Esophagus squamous epithelium (tissue), 5 donors: ENCODE results near the gene RFC4. TPM values are rescaled to one million over a fixed set of nuclear protein-coding genes. Genes with fewer than 3 reads are reported as not detected.

Experiments used
- DNase-seq: peaks from one replicate; lab custom pipeline; 2025; lab: John Stamatoyannopoulos, UW
- H3K27ac ChIP-seq, 4 donors: fragments of 200-600 bp; sonication (generic); one replicate each; pipeline ENCODE4 v1.5.1; 2016 to 2019; ENCODE audit warnings: mild to moderate bottlenecking in 1 of 4
- H3K27me3 ChIP-seq, 4 donors: fragments of 200-600 bp; sonication (generic); 1 replicate in 3 of 4; 2 replicates in 1 of 4; pipeline versions ENCODE4 v1.5.1 to v1.6.0; 2017 to 2021; ENCODE audit warnings: antibody characterized with exemption in 1 of 4
- H3K36me3 ChIP-seq, 3 donors: fragments of 200-600 bp; sonication (generic); one replicate each; pipeline ENCODE4 v1.5.1; 2016 to 2019
- H3K4me1 ChIP-seq, 3 donors: fragments of 200-600 bp; sonication (generic); one replicate each; pipeline ENCODE4 v1.5.1; 2017 to 2019
- H3K4me3 ChIP-seq, 4 donors: fragments of 200-600 bp; sonication (generic); 1 replicate in 3 of 4; 2 replicates in 1 of 4; pipeline ENCODE4 v1.5.1; 2016 to 2019; ENCODE audit warnings: mild to moderate bottlenecking in 2 of 4, moderate library complexity in 1 of 4
- H3K9me3 ChIP-seq, 3 donors: fragments of 200-600 bp; sonication (generic); one replicate each; pipeline ENCODE4 v1.5.1; 2016 to 2019
- CTCF ChIP-seq, 6 experiments: fragments of 450-650 bp in 4 of 6; fragments of 200-600 bp in 2 of 6; sonication (generic) in 2 of 6; IDR thresholded peaks; one replicate each; pipeline ENCODE4 v1.5.1; 2016 to 2019; ENCODE audit warnings: antibody characterized with exemption in 6 of 6, mild to moderate bottlenecking in 4 of 6, moderate library complexity in 4 of 6
- POLR2A ChIP-seq, 4 donors: fragments of 450-650 bp; IDR thresholded peaks; one replicate each; pipeline ENCODE4 v1.6.1; 2017; ENCODE audit warnings: antibody characterized with exemption in 4 of 4, mild to moderate bottlenecking in 4 of 4, moderate library complexity in 3 of 4
- WGBS, 2 donors: methylation state at CpG; one replicate each; pipeline ENCODE4 v1.1.5; 2018; 5-methylcytosine and 5-hydroxymethylcytosine counted together
- intact Hi-C: fragments of 100-400 bp; cut with DNase I; formaldehyde crosslinking; loops from one replicate; pipeline ENCODE4 v1.15.0; 2022
- total RNA-seq, 4 donors: library from RNA; depleted of rRNA; stranded (reverse); fragments of >200 nt; gene quantifications; one replicate each; pipeline ENCODE4 v1.1.0, GENCODE V29; 2016
- donor health status: DM: yes; HTN: yes; CAD: no.

The RFC4 gene
- total RNA-seq, 4 donors from 2014 or later = 6.6 to 23.5 (median 15.9) TPM

DNA sequence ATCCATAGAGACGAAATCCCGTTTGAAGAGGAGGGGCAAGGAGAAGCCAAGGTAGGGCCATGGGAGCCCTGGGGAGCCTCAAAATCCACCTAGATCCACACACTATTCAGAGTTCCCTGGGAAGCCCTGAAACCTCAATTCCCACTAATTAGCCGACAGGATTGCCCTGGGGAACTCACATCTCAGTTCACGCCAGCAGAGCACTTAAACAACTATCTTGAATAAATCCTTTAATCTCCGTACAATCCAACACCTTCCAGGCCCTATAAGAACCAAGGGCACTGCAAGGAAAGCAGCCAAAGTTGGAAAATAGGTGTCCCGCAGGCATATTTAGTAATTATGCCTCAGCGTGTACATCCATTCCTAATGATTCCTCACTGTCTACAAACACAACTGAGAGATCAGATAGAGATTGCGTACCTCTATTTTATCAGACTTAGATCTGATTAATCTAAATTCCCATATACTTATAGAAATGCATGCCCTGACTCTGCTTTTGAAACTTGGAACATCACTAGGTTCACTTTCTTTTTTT is 48.5 kb downstream of the RFC4 start:
- Histone ChIP-seq H3K27me3 (peaks cover 0 to 37% (median 0%) of the 10 kb centered on the region in 4 donors), H3K9me3 (no peaks in the 10 kb centered on the region), H3K27ac (peak overlapping the region in 3 of 4 donors; percentile 39 to 54 (median 44)), H3K36me3 (no peaks in the 10 kb centered on the region), H3K4me3 (no peak overlapping the region), H3K4me1 (peaks cover 0 to 40% (median 11%) of the 10 kb centered on the region in 3 donors)
- no peak for DNase-seq
- intact Hi-C loops = no loop called here
- TF ChIP-seq POLR2A (IDR thresholded peaks at IDR 0.05) = no peak
- TF ChIP-seq CTCF (IDR thresholded peaks at IDR 0.05) = no peak
- 47 to 60% methylated on average over 8 of the region's 8 CpGs for WGBS, 2 donors

GRCh38 chr3:186757214-186757613 is 49.1 kb downstream of the RFC4 start:
- Histone ChIP-seq H3K4me3 (no peak overlapping the region), H3K9me3 (no peaks in the 10 kb centered on the region), H3K36me3 (no peaks in the 10 kb centered on the region), H3K27me3 (peaks cover 0 to 37% (median 0%) of the 10 kb centered on the region in 4 donors), H3K27ac (peak overlapping the region in 2 of 4 donors; percentile 39 to 54), H3K4me1 (peaks cover 0 to 45% (median 11%) of the 10 kb centered on the region in 3 donors)
- TF ChIP-seq CTCF (IDR thresholded peaks at IDR 0.05) (no peak), POLR2A (IDR thresholded peaks at IDR 0.05) (no peak)
- 47 to 52% methylated on average over 7 to 8 of the region's 8 CpGs for WGBS, 2 donors
- intact Hi-C loops = no loop called here
- no peak for DNase-seq

- Histone ChIP-seq H3K4me3 (no peak overlapping the region), H3K4me1 (peaks cover 0 to 40% (median 11%) of the 10 kb centered on the region in 3 donors), H3K27me3 (peaks cover 0 to 37% (median 0%) of the 10 kb centered on the region in 4 donors), H3K9me3 (no peaks in the 10 kb centered on the region), H3K36me3 (no peaks in the 10 kb centered on the region), H3K27ac (no peak overlapping the region)
- no peak for DNase-seq
- intact Hi-C loops = no loop called here
- WGBS, 2 donors = 78 to 91% methylated on average over 5 of the region's 5 CpGs
- TF ChIP-seq CTCF (IDR thresholded peaks at IDR 0.05) (no peak), POLR2A (IDR thresholded peaks at IDR 0.05) (no peak)
These were observed 51.4 kb downstream of the RFC4 start for GRCh38 chr3:186754871-186755270.

DNA sequence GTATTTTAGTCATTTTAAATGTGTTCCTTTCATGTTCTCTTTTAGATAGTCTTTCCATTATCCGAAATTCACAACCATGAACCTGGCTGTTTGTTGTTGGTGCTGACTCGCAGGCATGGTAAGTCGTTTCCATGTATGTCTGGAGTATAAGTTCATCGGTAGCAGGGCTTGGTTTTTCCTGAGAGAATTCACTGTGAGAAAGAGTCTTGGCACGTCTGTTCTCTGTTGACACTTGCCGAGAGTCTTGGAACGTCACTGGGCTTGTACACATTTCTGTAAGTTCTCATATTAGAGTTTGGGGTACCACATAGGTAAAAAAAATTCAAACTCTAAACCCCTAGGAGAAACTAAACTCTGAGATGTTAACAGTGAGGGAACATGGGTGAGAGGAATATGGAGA is 52.3 kb downstream of the RFC4 start:
- intact Hi-C loops = no loop called here
- H3K4me1 ChIP-seq = peaks cover 0 to 39% (median 11%) of the 10 kb centered on the region in 3 donors

More for the DNA sequence above, 52.3 kb downstream of the RFC4 start:
- Histone ChIP-seq H3K4me3 (no peak overlapping the region), H3K27ac (peak overlapping the region in 3 of 4 donors; percentile 67 to 88 (median 85)), H3K36me3 (no peaks in the 10 kb centered on the region), H3K9me3 (no peaks in the 10 kb centered on the region), H3K27me3 (peaks cover 0 to 31% (median 0%) of the 10 kb centered on the region in 4 donors)
- TF ChIP-seq POLR2A (IDR thresholded peaks at IDR 0.05) = no peak
- TF ChIP-seq CTCF (IDR thresholded peaks at IDR 0.05) = no peak
- 17 to 51% methylated on average over 7 of the region's 7 CpGs for WGBS, 2 donors
- DNase-seq = no peak
